GM21528 (cell line): ENCODE measurements around the gene ATP7B.

Source experiments
- ATAC-seq: cut with Tn5 transposase; IDR thresholded peaks from one replicate; pipeline ENCODE4 v1.9.1; 2021; ENCODE audit warnings: mild to moderate bottlenecking, moderate library complexity; ENCODE audit not compliant: unreplicated experiment, low FRiP score

Gene ATP7B

DNA sequence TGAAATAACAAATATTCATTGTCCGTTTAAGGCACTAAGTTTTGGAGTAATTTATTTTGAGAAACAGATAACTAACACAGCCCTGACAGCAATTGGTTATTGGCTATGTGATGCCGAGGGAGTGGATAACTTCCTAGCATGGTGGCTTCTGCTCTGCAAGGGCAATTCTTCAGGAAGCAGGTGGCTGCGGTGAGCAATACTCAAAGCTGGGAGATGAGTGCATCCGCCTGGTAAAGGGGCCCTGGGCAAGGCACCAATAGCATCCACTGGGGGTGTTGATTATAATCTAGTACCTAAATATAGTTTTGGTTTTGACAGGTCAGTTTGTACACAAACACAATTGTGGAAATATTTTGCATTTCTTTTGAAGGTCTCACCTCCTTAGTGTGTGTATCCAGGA lies 108.5 kb downstream of the ATP7B start:
- ATAC-seq: no peak

DNA sequence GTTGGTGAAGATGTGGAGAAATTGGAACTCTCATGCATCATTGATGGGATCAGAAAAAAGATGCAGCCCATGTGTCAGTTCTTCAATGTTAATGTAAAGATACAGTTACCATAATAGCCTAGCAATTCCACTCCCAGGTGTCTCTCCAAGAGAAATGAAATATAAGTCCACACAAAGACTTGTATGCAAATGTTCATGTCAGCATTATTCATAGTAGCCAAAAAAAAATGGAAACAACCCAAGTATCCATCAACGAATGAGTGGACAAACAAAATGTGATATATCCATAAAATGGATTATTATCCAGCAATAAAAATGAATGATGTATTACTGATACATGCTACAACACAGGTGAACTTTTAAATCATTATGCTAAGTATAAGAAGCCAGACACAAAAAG lies 110.8 kb downstream of the ATP7B start:
- ATAC-seq: no peak

DNA sequence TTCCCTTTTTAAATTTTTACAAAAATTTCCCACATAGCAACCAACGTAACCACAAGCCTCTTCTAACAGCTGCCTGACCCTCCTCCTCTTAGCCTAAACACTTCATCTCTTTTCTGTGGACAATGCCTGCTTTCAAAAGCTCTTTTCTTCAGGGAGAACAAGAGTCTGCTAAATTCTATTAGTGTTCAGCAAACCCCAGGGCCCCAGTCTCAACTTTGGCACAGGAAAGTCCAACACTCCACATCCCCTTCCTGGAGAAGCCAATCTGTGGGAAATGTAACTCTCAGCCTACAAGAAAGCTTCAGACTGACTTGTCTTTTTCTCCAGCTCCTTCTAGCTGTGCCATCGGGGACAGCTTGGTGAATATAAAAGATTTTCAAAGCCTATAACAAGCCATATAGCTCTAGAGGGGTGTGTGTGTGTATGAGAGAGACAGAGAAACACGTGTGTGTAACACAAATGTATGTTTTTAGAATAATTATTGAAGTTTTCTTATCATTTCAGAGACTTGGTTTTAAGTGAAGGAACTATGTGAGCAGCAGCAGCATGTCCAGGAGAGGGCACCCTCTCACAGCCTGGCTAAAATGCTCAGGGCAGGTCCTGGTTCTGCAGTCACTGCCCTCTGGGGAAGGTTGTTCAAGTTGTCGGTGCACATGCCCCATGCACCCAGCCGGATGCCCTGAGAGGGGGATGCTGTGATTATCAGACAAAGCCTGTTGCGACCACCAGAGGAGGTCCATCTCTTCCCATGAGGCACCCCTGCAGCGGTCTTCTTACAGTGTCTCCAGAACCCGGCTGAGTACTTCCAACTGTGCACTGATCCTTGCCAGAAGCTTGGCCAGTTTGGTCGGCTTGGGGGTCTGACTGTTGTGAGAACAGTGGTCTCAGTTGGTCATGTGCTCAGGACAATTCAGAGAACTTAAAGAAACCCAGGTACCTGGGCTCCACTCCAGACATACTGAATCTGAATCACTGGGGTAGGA lies 115.1 kb downstream of the ATP7B start:
- peak; percentile 74 for ATAC-seq

DNA sequence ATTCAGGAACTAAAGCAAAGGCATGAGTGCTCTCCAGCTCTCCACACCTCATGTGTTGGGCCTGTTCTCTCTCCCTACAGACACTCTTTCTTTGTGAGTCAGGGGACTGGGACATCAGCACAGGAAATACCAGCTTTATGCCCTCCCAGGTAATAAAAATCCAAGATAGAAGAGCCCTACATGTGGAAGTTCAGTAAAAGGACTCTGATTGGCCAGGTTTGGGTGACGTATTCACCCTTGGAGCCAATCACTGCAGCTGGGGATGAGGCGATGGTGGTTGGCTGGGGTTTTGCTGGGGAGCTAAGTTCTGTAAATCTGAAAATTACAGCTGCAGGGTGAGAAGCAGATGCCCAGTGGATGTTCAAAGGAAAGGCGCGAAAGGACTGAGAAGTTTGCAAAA lies 117.0 kb downstream of the ATP7B start:
- no peak for ATAC-seq

DNA sequence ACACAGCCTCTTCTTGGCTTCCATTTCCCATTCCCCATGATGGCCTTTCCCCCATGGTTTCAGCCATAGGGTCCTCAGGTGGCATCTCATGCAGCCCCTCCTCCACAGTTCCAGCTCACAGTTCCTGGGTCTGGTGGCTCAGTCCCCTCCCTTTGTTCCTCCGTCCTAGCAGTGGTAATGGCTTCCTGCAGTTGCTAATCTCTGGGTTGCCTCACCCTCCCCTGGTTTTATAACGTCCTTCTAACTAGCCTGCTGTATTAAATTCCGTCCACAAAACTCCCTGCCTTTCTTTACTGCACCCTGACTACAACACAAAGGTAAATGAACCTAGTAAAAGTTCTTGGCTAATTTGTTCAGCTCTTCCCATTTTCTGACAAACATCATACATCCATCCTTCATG lies 118.6 kb downstream of the ATP7B start:
- no peak for ATAC-seq

DNA sequence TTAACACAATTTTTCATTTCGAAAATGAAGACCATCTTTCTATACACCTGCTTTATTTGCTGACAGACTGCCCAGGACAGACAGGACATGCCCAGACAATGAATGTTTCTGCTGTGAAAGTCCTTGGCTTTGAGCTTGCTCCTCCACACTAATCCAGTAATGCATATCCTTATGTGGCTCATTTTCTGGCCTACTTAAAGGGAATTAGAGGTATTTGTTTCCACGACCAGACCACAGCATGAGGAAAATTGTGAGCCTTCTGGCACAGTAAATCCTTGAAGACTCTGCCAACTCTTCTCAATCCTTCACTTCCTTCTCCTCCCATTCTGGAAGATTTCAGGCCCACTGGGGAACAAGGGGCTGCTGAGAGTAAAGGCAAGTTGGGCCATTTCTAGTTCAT lies 123.8 kb downstream of the ATP7B start:
- no peak for ATAC-seq

DNA sequence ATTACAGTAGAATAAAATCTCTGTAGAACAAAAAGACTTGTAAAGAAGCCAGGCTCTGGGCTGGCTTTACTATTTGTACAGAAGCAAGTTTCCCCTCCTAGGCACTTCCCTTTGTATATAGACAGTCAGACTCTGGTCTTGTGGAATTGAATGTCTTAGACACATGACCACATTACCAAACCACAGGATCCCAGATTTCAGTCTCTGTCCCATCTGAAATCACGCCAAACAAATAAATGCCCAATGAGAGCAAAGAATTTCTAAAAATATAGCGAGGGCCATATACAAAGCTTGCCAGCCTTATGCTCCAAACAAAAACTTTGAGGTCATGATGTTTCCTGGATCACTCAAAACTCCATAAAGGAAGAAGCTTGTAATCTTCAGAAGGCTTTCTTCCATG lies 125.6 kb downstream of the ATP7B start:
- no peak for ATAC-seq

DNA sequence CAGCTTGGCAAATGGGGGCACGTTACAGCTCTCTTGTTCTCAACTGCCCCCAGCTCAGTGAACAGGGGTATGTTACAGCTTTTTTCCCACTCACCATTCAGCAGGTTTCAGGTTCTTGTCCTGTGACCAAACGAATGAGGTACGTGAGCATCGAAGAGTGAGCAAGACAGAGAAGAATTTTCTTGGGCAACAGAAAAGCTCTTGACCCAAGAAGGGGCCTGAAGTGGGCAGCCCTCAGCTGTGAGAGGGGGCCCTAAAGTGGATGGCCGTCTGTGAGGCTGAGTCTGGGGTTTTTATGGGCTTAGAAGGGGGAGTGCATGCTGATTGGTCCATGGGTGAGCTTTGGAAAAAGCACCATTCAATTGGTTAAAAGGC lies 128.0 kb downstream of the ATP7B start:
- no peak for ATAC-seq
